GM19240 (cell line): ENCODE measurements around the gene ELK4.
A peak's percentile ranks its signal among the peaks of the same experiment; 100 is the strongest.

Experiments
- DNase-seq: peaks from one replicate; pipeline ENCODE4 v3.0.0; 2011; ENCODE audit warnings: low spot score; ENCODE audit not compliant: insufficient read length

The ELK4 gene

DNA sequence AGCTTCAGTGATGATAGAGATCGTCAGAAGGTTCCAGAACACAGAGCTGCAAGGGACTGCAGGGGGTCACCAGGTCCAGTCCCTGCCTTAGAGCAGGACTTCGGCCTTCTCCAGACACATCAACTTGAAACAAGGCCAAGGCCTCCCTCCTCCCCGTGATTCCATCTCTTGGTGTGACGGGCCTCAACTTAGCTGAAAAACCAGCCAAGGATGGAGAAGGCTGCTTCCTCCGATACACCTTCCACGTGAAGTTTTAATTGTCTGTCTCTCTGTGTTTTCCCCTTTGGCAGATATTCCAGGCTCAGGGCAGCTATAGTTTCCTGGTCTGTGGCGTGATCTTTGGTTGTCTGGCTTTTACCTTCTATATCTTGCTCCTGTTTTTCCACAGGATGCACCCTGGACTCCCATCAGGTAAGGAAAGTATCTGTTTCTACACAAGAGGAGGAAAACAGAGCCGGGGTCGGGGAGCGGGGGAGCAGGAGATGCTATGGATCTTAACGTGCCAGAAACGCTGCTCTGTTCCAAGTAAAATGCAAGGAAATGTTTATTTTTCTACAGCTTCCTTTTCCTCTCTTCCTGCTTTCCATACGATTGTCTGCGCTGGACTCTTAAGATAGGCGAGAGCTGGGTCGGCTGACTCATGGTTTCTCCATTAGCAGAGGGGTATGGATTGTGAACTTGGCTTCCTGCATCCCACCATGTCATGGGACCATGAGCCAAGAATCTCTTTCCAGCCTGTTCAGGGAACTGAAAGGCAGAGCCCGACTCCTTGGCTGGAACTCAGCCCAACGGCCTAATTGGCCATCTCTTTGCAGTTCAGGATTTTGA, 32.8 kb downstream of the ELK4 start:
- no peak for DNase-seq

DNA sequence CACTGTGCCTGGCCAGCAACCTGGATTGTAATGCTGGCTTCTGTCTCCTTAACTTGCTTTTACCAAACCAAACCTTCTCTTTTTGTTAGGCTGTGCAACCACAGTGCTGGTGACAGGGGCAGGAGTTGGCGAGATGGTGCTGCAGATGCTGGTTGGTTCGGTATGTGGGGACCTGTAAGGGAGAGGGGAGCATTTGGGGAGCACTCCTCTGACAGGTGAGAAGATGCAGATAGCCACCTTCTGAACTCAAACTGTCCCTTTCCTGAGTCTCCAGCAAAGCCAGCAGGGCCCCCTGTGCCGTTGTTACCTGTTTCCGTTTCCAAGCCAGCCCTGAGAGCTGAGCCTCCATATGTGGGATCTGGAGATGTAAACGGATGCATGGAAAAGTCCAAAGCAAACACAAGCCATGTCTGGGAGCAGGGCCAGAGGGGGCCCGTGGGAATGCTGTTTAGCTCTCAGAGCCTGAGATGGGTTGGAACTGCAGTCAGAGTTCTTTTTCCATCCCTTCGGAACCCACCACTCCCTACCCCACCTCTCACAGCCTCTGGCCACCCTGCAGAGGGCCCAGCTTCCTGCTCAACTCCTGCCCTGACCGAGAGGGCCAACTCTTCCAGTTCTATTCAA, 34.0 kb downstream of the ELK4 start:
- DNase-seq, result no peak

- no peak for DNase-seq
Measured at GRCh38 chr1:205596876-205597275, 34.9 kb downstream of the ELK4 start.

DNA sequence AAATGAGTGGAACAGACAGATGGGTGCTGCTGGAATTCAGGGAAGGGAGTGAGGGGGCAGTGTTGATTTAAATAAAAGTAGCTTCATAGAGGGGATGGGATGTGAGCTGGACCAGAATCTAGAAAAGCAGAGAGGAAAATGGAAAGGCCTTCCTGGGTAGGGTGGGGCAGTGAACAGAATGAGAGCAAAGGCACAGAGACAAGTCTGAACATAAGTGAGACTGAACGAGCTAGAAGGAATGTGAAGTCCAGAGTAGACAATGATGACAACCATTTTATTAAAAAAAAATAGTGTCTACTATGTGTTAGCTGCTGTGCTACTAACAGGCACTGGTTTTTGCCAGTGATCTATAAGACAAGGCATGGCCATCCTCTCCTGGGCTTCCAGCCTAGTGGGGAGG, 36.0 kb downstream of the ELK4 start:
- no peak for DNase-seq

GRCh38 chr1:205595435-205595834, 36.4 kb downstream of the ELK4 start:
- no peak for DNase-seq

DNA sequence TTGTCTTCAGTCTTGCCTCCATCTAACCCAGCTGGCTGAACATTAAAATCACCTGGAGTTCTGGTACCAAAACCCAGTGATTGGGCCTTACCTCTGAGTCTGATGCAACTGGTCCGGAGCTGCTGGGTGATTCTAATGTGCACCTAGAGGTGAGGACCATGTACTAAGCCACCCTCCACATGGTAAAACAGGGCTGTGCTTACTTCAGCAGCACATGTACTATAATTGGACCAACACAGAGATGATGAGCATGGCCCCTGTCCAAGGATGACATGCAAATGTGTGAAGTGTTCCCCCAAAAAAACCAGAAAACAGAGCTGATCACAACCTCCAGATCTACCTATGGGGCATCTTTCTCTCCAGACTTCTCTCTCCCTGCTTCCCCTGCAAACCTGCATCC, 37.0 kb downstream of the ELK4 start:
- DNase-seq, result no peak

DNA sequence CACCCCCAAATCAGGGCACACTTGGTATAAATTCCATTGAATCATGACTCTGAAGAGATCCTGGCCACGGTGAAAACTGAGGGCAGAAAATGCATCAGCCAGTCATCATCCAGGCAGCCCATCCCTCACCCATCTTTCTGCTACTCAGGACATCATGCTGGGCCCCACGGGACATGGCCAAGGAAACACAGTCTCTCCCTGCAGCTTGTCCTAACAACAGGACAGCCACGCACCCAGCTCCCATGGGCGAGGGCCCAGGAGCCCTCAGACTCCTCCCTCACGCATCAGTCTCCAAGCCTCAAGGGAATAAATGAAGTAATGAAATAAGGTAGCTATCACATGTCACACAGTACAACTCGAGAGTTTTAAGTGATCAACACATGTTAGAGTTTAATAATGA, 37.8 kb downstream of the ELK4 start:
- no peak for DNase-seq

DNA sequence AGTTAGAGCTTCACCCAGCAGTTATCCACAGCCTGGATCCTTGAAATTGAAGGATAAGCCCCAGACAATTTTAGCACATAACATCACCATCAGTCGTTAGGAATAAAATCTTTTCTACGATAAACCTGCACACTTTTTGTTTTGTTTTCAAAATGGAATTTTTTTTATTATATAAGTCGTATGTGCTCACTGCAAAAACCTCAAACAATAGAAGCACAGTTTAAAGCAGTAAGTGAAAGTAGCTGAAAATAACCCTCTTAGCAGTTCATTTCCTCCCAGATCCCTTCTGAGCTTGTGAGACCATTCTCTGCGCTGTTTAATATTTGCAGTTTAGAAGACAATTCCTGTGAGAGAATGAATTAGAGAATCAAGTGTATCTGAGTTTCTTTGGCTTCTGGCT, 38.3 kb downstream of the ELK4 start:
- DNase-seq, result no peak

DNA sequence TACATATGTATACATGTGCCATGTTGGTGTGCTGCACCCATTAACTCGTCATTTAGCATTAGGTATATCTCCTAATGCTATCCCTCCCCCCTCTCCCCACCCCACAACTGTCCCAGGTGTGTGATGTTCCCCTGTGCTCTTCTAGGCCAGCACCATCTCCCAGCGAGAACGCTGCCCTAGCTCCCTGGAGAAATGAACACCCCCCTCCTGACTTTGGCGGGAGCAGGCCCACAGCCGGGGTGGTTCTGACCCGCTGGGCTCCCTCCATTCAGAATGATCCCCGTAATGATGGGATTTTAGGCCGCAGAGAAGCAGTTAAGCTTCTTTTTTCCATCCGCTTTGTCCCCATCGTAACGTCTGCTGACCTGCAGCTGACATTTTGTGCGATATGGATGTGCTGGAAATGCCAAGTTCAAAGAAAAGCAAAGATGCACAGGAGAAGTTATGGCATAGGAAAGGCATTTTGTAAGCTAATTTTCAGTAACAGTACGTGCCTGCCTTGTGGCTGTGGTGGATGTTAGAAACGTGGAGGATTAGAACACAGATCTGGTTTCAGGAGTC, 39.3 kb downstream of the ELK4 start:
- no peak for DNase-seq

GRCh38 chr1:205591522-205592351, 40.1 kb downstream of the ELK4 start:
- peak; percentile 68 for DNase-seq

DNA sequence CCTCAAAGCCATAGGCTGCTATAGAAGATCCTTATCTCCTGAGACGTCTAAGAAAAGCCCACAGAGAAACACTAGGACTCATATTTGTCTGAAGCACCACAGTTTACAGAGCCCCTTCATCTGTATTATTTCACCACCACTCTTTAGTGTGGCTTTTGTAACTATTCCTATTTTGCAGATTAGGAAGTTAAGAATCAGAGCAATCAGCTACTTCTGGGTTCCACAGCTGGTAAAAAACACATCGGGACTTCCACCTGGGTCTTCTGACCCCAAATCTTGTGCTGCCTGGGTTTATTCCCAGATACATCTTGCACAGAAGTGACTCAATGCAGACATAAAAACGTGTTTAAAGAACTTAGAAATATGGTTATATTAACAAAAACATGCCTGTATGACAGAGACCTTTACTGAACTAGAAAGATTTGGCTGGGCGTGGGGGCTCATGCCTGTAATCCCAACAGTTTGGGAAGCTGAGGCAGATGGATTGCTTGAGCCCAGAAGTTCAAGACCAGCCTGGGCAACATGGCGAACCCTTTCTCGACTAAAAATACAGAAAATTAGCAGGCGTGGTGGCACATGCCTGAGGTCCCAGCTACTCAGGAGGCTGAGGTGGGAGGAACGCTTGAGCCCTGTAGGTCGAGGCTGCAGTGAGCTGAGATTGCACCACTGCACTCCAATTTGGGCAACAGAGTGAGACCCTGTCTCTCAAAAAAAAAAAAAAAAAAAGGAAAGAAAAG, 40.9 kb downstream of the ELK4 start:
- DNase-seq, result no peak

DNA sequence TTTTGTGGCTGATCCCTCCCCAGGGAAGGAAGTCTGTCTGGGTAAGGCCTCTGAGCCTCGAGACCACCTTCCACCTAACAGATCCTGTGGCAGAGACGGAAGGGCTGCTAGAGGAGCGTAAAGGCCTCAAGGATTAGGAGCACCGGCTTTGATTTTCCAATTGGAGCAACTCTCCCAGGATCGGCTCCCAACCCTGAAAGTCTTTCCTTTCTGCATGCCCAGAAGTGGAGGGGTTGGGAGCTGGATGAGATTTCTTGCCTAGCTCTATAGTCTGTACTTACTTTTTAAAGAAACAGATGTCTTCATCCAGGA, 41.4 kb downstream of the ELK4 start:
- DNase-seq, result no peak

GRCh38 chr1:205589618-205590456, 42.0 kb downstream of the ELK4 start:
- DNase-seq, result no peak

GRCh38 chr1:205589046-205589445, 42.8 kb downstream of the ELK4 start:
- no peak for DNase-seq

- no peak for DNase-seq
Measured at GRCh38 chr1:205588636-205589035, 43.2 kb downstream of the ELK4 start.

- DNase-seq, result no peak
Measured at GRCh38 chr1:205587581-205587980, 44.2 kb downstream of the ELK4 start.

GRCh38 chr1:205585835-205586785, 45.7 kb downstream of the ELK4 start:
- no peak for DNase-seq

- DNase-seq, result no peak
Measured at GRCh38 chr1:205585169-205585834, 46.5 kb downstream of the ELK4 start.

GRCh38 chr1:205584732-205585131, 47.1 kb downstream of the ELK4 start:
- DNase-seq, result no peak
